ENCODE results near the gene GAL. TPM values are rescaled to one million over a fixed set of nuclear protein-coding genes. Genes with fewer than 3 reads are reported as not detected.

Gene GAL
- total RNA-seq, 1 donor from 2014 or later, result 1.1 TPM

DNA sequence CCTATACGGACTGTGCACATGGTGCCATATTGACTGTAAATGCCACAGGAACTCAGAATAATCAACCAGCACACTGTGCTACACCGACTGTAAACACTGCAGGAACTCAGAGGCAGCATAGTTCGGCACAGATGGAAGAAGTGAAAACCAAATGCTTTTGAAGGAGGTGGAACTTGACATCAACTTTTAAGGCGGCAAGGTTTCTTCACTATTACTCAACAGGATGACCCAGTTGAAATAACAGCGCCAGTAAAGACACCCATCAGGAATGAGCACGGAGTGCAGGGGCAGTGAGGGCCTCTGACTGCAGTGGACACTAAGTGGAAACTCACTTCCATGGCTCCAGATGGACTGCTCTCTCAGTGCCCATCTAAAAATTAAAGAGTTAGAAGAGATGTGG is 51.3 kb downstream of the GAL start:
- no peak for DNase-seq (ENCODE audit: low read depth, low spot score)
- H3K4me1 Mint-ChIP-seq, result no peaks in the 10 kb centered on the region
- no peaks in the 10 kb centered on the region for H3K27me3 Mint-ChIP-seq (ENCODE audit: low read depth)
- H3K9me3 Mint-ChIP-seq, result no peaks in the 10 kb centered on the region
- TF ChIP-seq, protein P1, sequence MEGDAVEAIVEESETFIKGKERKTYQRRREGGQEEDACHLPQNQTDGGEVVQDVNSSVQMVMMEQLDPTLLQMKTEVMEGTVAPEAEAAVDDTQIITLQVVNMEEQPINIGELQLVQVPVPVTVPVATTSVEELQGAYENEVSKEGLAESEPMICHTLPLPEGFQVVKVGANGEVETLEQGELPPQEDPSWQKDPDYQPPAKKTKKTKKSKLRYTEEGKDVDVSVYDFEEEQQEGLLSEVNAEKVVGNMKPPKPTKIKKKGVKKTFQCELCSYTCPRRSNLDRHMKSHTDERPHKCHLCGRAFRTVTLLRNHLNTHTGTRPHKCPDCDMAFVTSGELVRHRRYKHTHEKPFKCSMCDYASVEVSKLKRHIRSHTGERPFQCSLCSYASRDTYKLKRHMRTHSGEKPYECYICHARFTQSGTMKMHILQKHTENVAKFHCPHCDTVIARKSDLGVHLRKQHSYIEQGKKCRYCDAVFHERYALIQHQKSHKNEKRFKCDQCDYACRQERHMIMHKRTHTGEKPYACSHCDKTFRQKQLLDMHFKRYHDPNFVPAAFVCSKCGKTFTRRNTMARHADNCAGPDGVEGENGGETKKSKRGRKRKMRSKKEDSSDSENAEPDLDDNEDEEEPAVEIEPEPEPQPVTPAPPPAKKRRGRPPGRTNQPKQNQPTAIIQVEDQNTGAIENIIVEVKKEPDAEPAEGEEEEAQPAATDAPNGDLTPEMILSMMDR (conservative IDR thresholded peaks at IDR 0.05), result no peak
- H3K27ac Mint-ChIP-seq (ENCODE audit: unreplicated experiment), result no peak overlapping the region
- H3K36me3 Mint-ChIP-seq (ENCODE audit: low read depth), result no peaks in the 10 kb centered on the region
- no peak overlapping the region for H3K4me3 Mint-ChIP-seq

Other genes starting within 250 kb of the GAL start
- gene PPP6R3, start 223.8 kb upstream of the GAL start, total RNA-seq, result 108 and 111 TPM in 2 replicates
- 4.2 and 6.8 TPM in 2 replicates for gene TESMIN, start 67.0 kb downstream of the GAL start, total RNA-seq
- gene CPT1A, start 157.4 kb downstream of the GAL start, total RNA-seq, result 0.48 and 0.54 TPM in 2 replicates
- gene MRPL21, start 219.3 kb downstream of the GAL start, total RNA-seq, result 64.4 and 69.0 TPM in 2 replicates
- gene IGHMBP2, start 219.3 kb downstream of the GAL start, total RNA-seq, result 28.1 and 30.1 TPM in 2 replicates